LNCaP clone FGC (cell line): ENCODE data around the gene CASP7.
A peak's percentile ranks its signal among the peaks of the same experiment; 100 is the strongest.

Source experiments
- DNase-seq: peaks from one replicate; pipeline ENCODE4 v3.0.0-alpha.2; 2011; ENCODE audit warnings: low read depth
- H3K4me3 ChIP-seq: 2 replicates; pipeline ENCODE4 v1.5.1; 2011; ENCODE audit warnings: mild to moderate bottlenecking, low read depth, low read length, control low read depth
- TF ChIP-seq, protein P1 (sequence below): IDR thresholded peaks from 2 replicates; pipeline ENCODE4 v1.5.1; 2012; ENCODE audit warnings: mild to moderate bottlenecking; ENCODE audit not compliant: control insufficient read depth, insufficient read depth; ENCODE audit errors: extremely low read depth

Gene CASP7

DNA sequence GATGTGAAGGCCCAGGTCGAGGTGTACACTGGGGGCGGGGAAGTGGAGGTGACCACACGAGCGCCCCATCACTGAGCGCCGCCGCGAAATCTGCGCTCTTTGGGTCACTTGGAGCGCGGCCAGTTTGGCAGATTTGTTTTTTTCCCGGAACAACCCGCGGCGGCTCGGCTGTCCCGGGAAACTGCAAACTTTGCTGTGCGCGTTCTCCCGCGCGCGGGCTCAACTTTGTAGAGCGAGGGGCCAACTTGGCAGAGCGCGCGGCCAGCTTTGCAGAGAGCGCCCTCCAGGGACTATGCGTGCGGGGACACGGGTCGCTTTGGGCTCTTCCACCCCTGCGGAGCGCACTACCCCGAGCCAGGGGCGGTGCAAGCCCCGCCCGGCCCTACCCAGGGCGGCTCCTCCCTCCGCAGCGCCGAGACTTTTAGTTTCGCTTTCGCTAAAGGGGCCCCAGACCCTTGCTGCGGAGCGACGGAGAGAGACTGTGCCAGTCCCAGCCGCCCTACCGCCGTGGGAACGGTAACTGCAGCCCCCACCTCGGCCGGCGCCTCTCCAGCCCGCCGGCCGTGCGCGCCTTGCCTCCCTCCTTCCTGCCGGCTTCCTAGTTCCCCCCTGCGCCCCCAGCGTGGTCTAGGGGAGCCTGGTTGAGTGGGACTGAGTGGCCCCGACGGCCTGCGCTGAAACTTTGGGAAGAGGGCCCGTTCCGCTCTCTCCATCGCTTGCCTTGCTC is at the start of gene CASP7:
CASP7 (plus strand) TSS at position 450 of the 727 bp plus-strand sequence. CDS start 17,582 bp downstream, outside the sequence.
- peak within 1 kb of the TSS; percentile 93 for H3K4me3 ChIP-seq
- no peak for DNase-seq
- TF ChIP-seq, protein P1, sequence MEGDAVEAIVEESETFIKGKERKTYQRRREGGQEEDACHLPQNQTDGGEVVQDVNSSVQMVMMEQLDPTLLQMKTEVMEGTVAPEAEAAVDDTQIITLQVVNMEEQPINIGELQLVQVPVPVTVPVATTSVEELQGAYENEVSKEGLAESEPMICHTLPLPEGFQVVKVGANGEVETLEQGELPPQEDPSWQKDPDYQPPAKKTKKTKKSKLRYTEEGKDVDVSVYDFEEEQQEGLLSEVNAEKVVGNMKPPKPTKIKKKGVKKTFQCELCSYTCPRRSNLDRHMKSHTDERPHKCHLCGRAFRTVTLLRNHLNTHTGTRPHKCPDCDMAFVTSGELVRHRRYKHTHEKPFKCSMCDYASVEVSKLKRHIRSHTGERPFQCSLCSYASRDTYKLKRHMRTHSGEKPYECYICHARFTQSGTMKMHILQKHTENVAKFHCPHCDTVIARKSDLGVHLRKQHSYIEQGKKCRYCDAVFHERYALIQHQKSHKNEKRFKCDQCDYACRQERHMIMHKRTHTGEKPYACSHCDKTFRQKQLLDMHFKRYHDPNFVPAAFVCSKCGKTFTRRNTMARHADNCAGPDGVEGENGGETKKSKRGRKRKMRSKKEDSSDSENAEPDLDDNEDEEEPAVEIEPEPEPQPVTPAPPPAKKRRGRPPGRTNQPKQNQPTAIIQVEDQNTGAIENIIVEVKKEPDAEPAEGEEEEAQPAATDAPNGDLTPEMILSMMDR: peak; percentile 55

DNA sequence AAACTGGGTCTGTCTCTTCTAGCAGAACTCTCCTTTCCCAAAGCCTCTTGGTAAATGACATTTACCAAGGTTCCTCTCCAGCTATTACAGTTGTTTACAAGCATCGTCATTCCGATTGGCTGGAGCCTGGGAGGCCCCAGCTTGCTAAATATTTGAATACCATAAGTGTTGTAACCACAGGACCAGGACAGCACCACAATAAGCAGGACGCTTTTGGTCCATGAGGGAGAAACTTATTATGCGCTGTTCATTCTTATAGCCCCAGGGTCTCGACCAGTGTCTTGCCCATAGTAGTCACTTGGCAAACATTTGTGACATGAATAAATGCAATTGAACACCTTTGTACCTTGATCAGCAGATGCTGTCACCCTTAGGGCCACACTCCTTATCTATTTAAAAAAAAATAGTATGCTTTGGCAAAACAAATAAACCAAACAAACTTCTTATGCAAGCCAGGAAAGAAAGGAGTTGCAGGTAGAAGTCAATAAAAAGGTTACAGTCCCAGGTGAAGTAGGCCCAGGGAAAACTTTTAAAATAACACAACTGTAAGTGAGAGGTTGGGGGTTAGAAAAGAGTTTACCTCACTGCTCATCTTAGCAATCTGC is 48.7 kb upstream of the CASP7 start:
- TF ChIP-seq, protein P1: no peak
- DNase-seq: no peak
- no peak overlapping the region for H3K4me3 ChIP-seq

DNA sequence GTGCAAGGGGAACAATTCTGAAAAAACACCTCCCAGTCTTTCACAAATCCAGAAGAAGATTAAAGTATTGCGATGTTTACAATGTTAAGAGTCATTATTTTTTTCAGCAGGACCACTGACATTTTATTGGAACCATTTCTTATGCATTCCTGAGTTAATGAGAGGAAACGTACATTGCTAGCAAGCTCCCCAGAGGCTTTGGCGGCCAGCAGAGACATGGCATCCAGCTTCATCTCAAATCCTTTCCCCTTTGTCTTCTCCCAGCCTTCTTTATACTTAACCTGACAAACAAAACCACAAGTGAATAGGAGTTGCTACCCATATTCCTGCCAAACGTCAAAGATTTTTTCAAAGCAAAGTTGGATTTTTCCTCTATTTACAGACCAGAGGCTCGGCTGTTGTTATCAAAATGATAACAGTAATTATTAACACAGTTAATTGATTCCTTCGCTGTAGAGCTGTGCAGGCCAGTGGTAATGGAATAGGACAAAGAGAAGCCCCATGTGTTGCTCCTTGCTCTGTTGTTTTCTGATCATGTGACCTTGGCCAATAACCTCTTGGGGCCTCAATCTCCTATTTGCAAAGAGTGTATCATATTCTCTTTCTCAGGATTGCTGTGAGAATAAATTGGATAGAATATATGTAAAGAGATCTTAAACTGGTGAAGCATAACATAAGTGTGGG is 47.9 kb upstream of the CASP7 start:
- no peak for DNase-seq
- TF ChIP-seq, protein P1: no peak
- H3K4me3 ChIP-seq: no peak overlapping the region

DNA sequence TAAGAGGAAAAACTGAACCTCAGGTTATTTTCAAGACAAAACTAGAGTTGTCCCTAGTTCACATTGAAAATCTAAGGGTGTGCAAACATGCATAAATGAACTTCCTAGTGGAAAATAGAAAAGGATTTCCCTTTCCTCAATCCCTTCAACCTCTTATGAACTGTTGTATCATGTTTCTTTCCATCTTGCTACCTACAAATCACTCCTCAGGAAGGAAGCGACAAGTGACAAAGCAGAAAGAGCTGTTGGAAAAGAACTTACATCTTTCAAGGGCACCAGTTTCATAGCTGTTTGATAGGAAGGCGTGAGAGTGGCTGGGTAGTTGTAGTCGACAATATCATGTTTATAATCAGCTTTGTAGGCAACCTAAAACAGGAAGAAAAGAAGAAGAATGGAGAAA is 39.7 kb upstream of the CASP7 start:
- H3K4me3 ChIP-seq: no peak overlapping the region
- TF ChIP-seq, protein P1: no peak
- DNase-seq: no peak

DNA sequence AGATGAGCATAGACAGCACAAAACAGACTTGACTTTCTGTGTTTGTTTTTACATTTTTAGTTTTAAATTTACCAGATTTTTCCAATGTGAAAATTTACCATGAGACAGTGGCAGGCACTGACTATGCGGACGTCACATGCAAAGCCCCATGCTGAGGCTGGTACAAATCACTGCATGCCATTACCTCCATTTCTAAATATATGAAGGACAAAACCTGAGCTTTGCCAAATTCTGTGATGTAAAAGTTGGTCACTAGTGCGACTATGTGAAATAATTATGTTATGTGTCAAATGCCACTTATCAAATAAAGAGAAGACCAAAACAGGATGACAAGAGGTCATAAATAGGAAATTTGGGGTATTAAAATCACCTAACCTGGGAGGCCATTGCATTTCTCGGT is 38.0 kb upstream of the CASP7 start:
- TF ChIP-seq, protein P1: no peak
- no peak for DNase-seq

DNA sequence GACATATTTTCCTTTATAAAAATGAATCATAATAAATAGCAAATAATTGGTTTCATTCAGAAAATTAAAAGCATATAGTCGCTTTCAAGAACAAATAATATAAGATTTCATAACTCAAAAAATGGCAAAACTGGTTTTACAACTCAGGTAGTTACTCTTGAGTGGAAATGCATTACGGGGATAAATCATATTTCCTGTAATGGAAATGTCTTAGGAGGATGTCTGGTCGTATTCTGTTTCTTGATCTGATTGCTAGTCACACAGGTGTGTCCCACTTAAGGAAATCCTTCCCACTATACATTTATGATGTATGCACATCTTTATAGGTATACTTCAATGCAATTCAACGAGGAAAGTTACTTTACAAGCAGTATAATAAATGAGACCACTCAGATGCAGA is 36.5 kb upstream of the CASP7 start:
- DNase-seq: peak; percentile 30
- TF ChIP-seq, protein P1: no peak
- no peak overlapping the region for H3K4me3 ChIP-seq

More for the DNA sequence above, 38.0 kb upstream of the CASP7 start:
- no peak overlapping the region for H3K4me3 ChIP-seq
